Measurements from ENCODE around the gene OSMR.

Gene OSMR

DNA sequence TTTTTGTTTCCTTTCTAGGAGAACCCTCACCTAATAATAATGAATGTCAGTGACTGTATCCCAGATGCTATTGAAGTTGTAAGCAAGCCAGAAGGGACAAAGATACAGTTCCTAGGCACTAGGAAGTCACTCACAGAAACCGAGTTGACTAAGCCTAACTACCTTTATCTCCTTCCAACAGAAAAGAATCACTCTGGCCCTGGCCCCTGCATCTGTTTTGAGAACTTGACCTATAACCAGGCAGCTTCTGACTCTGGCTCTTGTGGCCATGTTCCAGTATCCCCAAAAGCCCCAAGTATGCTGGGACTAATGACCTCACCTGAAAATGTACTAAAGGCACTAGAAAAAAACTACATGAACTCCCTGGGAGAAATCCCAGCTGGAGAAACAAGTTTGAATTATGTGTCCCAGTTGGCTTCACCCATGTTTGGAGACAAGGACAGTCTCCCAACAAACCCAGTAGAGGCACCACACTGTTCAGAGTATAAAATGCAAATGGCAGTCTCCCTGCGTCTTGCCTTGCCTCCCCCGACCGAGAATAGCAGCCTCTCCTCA lies 87.1 kb downstream of the OSMR start:
- DNase-seq: no peak

DNA sequence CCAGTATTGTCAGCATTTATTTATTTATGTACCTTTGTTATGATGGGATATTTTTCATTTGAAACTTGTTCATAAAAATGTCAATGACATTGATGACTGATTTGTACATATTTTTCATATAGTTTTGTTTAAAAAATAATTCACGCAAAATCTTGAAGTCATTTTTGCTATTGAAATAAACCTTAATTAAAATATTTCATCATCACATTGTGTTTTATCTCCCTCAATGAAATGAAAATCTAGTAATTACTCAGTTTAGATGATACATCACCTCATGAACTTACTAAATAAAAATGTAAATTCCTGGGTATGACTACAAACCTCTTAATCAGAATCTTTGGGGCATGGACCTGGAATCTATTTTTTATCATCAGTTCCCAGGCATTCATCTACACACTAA lies 89.6 kb downstream of the OSMR start:
- DNase-seq: no peak

DNA sequence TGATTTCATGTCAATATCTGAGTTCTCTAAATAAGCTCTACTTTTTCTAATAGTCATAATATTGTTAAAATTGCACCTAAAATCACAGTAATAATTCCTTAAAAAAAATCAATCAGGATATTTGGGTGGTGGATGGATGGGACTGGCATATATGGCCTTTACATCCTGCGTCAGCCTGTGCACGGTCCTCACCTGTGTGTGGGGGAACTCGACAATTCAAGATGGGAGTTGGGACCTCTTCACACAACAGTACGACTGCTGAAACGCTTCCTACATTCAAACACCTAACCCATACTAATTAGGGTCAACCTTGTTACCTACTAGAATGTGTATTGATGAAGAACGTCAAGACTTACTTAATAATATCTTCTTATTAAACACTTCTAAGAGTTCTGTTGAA lies 90.5 kb downstream of the OSMR start:
- no peak for DNase-seq

DNA sequence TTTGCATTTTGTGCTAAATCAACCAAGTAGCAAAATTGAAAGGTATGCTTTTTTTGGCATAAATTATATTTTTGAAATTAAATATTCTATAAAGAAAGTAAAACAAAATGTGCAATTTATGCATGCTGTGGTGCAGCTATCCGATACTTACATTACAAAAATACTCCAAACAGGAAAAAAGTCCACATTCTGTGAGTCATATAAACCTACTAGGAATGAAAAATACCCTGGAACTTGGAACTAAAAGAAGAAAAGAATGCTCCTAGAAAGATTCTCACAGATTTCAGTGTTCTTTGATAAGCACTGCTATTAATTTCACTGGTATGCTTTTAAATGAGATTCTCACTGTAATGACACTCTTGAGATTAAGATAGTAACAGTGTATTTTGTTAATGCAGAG lies 92.6 kb downstream of the OSMR start:
- DNase-seq: no peak

DNA sequence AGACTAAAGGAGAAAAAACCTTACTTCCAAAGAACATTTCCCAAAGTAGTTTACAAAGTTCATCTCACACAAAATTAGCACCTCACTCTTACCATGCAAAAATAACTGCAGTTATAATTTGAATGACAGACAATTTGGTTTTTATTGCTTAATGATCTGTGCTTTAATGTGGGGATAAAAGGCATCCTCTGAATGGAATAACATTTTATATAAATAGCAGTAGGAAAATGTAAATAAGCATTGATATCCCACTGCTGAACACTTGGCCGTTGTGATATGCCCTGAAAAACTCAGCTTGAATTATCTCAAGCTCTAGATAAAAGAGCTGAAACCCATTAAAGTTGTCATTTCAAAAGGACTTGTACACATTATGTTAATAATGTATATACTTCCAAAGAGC lies 93.2 kb downstream of the OSMR start:
- DNase-seq: no peak

DNA sequence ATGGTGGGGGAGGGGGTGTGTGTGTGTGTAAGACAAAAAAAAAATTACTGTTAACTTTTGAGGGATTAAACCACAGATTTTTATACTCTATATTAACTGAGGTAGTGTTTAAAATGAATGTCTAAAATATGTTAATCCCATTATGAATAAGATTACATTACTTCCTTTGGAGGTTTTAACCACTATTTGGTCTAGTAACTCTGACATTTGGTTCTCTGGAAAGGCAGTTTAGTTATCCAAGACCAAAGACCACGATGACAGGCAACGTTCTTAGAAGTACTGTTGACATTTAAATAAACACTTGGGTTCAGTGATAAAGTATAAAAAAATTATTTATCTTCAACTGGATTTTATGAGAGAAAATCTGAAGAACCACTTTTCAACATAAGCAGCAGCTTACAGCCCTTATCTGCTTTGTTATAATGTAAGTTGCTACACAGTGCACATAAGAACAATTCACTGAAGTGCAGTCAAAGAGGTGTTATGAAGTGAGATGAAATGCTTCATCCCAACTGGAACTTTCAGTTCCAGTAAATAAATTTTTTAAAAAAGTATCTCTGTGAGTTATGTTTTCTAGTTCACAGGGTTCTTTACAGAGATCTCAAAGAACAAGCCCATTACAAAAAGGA lies 94.5 kb downstream of the OSMR start:
- no peak for DNase-seq

DNA sequence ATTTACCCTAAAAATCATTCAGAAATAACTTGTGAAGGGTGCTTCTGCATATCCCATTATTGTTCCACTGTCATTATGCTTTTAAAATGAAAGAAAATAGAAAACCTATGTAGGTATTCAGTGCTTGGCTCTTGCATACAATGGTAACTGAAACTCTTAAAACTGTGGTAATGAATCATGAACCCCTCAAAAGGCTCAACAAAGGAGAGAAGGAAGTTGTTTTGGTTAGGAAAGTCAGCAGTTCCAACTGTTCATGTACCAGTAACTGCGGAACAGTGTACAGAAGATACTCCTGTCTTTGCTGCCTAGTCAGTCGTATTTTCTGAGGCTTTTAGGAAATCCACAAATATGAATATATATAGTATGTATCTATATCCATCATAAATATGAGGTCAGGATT lies 96.1 kb downstream of the OSMR start:
- DNase-seq: no peak

DNA sequence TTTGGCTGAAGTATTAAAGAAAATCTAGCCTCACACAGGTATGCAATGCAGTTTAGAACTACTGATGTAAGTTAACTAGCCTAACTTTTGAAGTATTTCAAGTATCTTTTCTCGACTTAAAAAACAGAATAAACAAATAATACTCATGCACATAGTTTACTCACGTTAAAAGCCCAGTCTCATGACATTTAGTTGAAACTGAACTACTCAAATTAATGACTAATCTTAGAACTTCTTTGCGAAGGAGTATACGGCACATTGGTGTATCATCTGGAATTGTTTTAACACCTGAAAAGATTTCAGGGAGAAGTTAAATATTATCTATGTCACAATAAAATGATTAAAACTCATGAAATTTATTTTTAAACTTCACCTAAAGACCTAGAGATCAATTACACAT lies 98.5 kb downstream of the OSMR start:
- DNase-seq: no peak

DNA sequence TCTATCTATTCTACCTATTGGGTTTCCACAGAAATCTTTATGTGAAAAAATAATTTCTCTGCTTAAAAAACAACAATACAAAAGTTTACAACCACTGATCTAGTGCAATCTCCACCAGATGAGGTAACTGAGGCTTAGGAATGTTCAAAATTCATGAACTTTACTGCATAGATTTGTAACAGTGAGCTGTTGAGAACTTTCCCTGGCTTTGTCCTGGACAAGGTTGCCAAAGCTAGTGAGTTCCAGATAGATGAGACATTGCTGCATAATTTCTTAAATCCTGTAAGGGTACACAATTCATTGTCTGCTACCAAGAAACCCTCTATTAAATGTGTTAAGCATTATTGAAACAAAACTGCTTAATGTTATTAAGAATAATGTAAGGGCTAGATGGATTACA lies 102.7 kb downstream of the OSMR start:
- peak; percentile 13 for DNase-seq

DNA sequence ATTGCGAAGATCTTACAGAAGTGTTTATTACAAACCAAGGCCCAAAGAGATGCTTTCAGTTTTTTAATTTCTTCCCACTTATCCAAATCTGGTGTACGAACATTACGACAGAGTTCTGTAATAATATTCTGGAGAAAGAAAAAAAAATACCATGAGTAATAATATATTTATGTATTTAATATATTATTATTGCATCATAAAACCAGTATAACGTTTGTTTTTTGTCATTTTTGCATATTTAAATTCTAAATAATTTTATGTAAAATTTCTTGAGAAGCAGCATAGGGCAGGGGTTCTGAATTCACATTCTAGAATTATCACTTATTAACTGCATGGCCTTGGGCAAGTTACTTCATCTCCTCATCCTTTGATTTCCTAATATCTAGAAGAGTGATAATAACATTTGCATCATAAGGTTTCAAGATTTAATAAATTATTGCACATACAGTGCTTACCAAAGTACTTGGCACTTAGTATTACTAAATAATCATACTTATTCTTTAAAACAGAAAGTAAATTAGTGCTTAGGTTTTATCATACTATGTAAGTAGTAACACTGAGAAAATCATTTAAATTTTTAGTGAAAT lies 107.7 kb downstream of the OSMR start:
- DNase-seq: no peak

DNA sequence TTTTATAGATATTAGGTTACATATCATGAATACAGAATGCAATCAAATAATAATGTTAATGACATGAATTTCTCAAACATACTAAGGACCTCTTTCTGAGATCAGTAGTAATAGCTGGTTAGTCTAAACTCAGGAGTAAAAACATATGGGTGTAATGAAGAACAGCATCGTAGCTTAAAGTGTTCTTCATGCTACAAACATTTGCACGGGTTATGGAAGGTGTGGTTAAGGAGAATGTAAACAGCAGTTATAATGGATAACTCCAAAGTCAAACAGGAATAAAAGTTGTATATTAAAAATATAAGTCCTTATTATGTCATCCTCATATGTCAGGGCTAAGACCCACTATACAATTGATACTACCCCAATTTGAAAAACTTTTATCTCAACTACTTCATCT lies 115.9 kb downstream of the OSMR start:
- DNase-seq: no peak

DNA sequence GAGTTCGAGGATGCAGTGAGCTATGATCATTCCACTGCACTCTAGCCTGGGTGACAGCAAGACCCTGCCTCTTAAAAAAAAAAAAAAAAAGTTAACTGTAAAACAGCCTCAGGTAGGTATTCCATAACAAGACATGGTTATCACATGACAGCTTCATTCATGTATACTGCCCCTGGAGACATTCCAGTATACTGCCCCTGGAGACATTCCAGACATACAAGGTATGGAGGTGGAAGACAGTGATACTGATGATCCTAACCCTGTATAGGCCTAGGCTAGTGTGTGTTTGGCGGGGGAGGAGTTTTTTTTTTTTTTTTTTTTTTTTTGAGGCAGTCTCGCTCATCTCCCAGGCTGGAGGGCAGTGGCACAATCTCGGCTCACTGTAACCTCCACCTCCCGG lies 122.9 kb downstream of the OSMR start:
- no peak for DNase-seq

DNA sequence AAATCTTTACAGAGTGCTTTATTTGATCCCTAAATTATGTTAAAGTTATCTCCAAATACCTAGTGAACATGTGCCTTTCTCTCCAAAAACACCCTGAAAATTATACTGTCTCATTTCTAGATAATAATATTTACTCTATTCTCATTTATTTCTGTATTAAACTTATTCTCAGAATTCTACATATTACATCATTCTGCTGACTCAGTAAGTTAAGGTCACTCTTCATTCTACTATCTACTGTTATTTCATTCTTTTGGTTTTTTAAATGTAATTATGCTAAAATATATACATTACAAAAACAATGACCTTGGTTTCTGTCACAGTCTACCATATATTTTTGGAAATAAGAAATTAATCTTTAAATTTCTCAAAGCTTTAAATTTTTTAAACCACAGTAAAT lies 132.2 kb downstream of the OSMR start:
- no peak for DNase-seq

DNA sequence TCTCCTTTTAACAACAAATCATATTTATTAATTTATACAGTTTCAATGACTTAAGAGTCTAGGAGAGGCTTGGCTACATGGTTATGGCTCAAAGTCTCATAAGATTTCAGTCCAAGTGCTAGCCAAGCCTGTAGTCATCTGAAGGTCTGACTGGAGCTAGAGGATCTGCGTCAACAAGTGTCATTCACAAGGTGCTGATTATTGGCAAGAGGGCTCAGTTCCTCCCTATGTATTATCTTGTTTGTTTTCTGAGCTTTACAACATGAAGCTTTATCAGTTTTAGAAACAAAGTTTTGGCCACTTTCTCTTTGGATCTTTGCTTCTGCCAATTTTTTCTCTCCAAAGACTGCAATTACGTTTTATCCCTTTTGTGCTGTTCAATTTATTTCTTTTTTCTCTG lies 133.7 kb downstream of the OSMR start:
- DNase-seq: no peak
